Right cardiac atrium (tissue), 5 donors: ENCODE data around the gene CACNA1E. TPM values are rescaled to one million over a fixed set of nuclear protein-coding genes. Genes with fewer than 3 reads are reported as not detected.

ENCODE experiments used
- ATAC-seq, 2 donors: fragments of 200-7000 bp; cut with Tn5 transposase; one replicate each; pipeline versions ENCODE4 v1.8.0 to v1.9.1; 2020; ENCODE audit warnings: moderate library complexity in 2 of 2, mild to moderate bottlenecking in 1 of 2
- DNase-seq, 3 donors: peaks; one replicate each; pipeline ENCODE4 v3.0.0-alpha.2; 2020
- H3K27ac ChIP-seq: one replicate; pipeline ENCODE4 v1.5.1; 2013; ENCODE audit warnings: mild to moderate bottlenecking, low read length, control low read depth, moderate library complexity
- H3K27me3 ChIP-seq: one replicate; pipeline ENCODE4 v1.6.1; 2013; ENCODE audit not compliant: control insufficient read depth, insufficient read depth
- H3K4me1 ChIP-seq: one replicate; pipeline ENCODE4 v1.6.1; 2013; ENCODE audit warnings: low read length; ENCODE audit not compliant: control insufficient read depth, insufficient read depth
- H3K4me3 ChIP-seq: one replicate; pipeline ENCODE4 v1.5.1; 2013; ENCODE audit warnings: low read length, control low read depth
- H3K9me3 ChIP-seq: one replicate; pipeline ENCODE4 v1.6.1; 2013; ENCODE audit warnings: low read length; ENCODE audit not compliant: control insufficient read depth
- WGBS: extraction: QIAGEN DNeasy Blood & Tissue Kit; methylation state at CpG from one replicate; pipeline ENCODE4 v1.1.7; 2013; 5-methylcytosine and 5-hydroxymethylcytosine counted together
- intact Hi-C, 4 donors: fragments of 100-400 bp; cut with DNase I; formaldehyde crosslinking; loops; one replicate each; pipeline versions ENCODE4 v1.11.0 to v1.14.0; 2022 to 2023
- polyA plus RNA-seq: library from polyadenylated mRNA; stranded (reverse); fragments of 200-250 nt; gene quantifications from one replicate; pipeline ENCODE4 v1.2.3, GENCODE V29; 2013
- total RNA-seq, 4 donors: library from RNA; stranded (reverse); fragmentation: NEBNext Ultra II Directional; extraction: Animal tissue kit (Norgen Biotek cat#: 25700); gene quantifications; one replicate each; pipeline ENCODE4 v1.2.1, GENCODE V29; 2021
- donor health status: healthy with polysubstance abuse.
- donor health status: DM: no; HTN: yes; CAD: no.
- donor health status: DM: no; HTN: no; CAD: no.
- donor health status: DM: no; HTN: yes; CAD: no; lungs with severe emphysema.
- donor health status: DM: yes; HTN: yes; CAD: no.

CACNA1E gene
- total and polyA plus RNA-seq, 5 donors: 0.45 to 3.2 (median 1.8) TPM

DNA sequence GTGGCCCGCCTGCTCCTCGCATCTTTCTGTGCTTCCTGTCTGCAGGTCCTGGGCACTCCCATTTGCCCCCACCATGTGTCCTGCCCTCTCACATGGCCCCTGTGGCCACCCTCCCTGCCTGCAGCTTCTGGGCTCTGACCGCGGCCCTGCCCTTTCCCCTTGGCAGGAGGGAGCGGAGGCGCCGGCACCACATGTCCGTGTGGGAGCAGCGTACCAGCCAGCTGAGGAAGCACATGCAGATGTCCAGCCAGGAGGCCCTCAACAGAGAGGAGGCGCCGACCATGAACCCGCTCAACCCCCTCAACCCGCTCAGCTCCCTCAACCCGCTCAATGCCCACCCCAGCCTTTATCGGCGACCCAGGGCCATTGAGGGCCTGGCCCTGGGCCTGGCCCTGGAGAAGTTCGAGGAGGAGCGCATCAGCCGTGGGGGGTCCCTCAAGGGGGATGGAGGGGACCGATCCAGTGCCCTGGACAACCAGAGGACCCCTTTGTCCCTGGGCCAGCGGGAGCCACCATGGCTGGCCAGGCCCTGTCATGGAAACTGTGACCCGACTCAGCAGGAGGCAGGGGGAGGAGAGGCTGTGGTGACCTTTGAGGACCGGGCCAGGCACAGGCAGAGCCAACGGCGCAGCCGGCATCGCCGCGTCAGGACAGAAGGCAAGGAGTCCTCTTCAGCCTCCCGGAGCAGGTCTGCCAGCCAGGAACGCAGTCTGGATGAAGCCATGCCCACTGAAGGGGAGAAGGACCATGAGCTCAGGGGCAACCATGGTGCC is 249.1 kb downstream of the CACNA1E start:
- no peaks in the 10 kb centered on the region for H3K27me3 ChIP-seq
- H3K9me3 ChIP-seq: no peaks in the 10 kb centered on the region
- ATAC-seq (no peak), DNase-seq (no peak)
- no peak overlapping the region for H3K27ac ChIP-seq
- no peak overlapping the region for H3K4me3 ChIP-seq
- intact Hi-C loops: no loop called here
- 95% methylated on average over 31 of the region's 31 CpGs for WGBS
- H3K4me1 ChIP-seq: no peaks in the 10 kb centered on the region

DNA sequence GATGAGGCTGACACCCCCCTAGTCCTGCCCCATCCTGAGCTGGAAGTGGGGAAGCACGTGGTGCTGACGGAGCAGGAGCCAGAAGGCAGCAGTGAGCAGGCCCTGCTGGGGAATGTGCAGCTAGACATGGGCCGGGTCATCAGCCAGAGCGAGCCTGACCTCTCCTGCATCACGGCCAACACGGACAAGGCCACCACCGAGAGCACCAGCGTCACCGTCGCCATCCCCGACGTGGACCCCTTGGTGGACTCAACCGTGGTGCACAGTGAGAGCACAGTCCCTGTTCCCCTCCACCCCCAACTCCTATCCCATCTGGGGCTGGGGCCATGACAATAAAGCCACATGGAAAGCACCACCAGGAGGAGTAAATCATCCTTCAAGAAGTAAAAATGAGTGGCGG is 250.2 kb downstream of the CACNA1E start:
- Histone ChIP-seq H3K27ac (no peak overlapping the region), H3K4me1 (no peaks in the 10 kb centered on the region), H3K4me3 (no peak overlapping the region), H3K27me3 (no peaks in the 10 kb centered on the region), H3K9me3 (no peaks in the 10 kb centered on the region)
- intact Hi-C loops: no loop called here
- no peak for DNase-seq
- no peak for ATAC-seq
- WGBS: 88% methylated on average over 14 of the region's 14 CpGs

DNA sequence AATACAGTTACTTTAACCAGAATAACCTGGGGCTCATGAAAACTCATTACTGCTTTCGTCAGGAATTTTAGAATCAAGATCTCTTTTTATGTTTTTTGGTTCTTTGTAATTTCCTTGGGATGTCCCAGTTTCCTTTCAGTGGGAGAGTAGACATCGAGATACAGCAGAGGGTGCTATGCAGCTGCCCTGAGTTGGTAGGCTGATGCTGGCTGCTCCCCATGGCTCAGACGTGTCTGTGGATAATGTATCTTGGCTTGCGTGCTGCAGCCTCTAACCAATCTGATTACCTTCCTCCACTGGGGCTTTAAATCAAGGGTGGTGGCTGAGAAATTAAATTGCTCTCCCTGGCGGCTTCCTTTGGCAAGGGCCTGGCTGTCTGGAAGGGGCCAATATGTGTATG is 253.7 kb downstream of the CACNA1E start:
- Histone ChIP-seq H3K27ac (no peak overlapping the region), H3K4me1 (no peaks in the 10 kb centered on the region), H3K4me3 (no peak overlapping the region), H3K9me3 (no peaks in the 10 kb centered on the region), H3K27me3 (no peaks in the 10 kb centered on the region)
- ATAC-seq (peak in 1 of 2 donors; percentile 75), DNase-seq (no peak)
- intact Hi-C loops: no loop called here
- WGBS: 55% methylated on average over 5 of the region's 5 CpGs

DNA sequence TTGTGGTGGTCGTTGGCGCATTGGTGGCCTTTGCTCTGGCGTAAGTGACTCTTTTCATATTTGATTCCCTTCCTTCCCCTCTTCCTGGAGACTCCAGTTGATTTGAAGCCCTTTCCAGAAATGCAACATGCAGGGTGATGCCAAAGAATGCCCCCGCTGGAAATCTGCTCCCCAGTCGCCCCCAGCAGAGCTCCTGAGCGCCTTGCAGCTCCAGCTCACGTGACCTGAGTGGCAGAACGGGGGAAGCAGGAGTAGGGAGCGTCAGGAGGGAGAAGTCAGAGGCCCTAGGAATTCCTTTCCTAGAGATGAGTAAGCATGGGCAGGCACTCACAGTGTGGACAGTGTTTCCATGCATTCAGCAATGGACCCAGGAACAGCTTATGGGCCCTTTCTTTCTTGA is 255.9 kb downstream of the CACNA1E start:
- ATAC-seq (no peak), DNase-seq (no peak)
- 72% methylated on average over 9 of the region's 9 CpGs for WGBS
- Histone ChIP-seq H3K27me3 (no peaks in the 10 kb centered on the region), H3K9me3 (no peaks in the 10 kb centered on the region), H3K27ac (no peak overlapping the region), H3K4me1 (no peaks in the 10 kb centered on the region), H3K4me3 (no peak overlapping the region)
- intact Hi-C loops: no loop called here

DNA sequence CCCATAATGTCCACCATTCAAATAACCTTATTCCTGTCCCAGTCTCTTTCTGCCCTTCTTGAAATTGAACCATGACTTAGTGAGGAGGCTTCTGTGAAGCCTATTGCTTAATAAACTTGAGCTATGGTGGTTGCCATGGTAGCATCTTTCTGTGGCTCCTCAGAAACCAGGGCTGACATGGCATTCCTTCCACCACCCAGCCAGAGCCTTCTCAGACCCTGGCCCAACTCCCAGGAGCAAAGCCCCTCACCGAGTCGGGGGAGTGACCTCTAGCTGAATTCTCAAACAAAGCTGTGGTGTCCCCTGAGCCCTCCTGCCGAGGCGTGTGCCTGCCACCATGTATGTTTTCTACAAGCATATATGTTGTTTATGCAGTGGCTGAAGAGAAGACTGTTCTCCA is 259.1 kb downstream of the CACNA1E start:
- intact Hi-C loops: no loop called here
- WGBS: 44% methylated on average over 4 of the region's 4 CpGs

DNA sequence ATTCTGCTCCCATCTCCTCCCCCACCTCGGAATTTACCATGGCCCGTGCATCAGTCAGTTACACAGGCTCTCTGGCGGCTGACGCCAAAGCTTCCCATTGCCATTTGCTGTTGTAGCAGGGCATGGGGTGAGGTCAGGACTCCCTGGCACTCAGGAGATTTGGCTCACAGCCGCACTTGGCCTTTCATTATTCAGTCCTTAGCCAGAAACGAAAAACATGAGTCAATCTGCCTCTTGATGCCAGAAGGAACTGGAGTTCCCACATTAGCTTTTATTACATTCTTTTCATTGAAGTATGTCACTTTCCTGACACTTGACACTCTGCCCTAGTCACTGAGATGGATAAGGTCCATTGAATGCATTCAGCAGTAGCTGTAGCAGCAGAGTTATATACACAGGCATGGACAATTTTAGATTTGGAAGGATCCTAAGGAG is 260.6 kb downstream of the CACNA1E start:
- Histone ChIP-seq H3K4me1 (no peaks in the 10 kb centered on the region), H3K27me3 (no peaks in the 10 kb centered on the region), H3K27ac (no peak overlapping the region), H3K9me3 (no peaks in the 10 kb centered on the region), H3K4me3 (no peak overlapping the region)
- 71% methylated on average over 6 of the region's 6 CpGs for WGBS
- intact Hi-C loops: no loop called here
- ATAC-seq: peak; percentile 30 to 32
- peak in 1 of 3 donors; percentile 29 for DNase-seq

More for the DNA sequence above, 259.1 kb downstream of the CACNA1E start:
- no peak for ATAC-seq
- H3K9me3 ChIP-seq: no peaks in the 10 kb centered on the region
- no peak overlapping the region for H3K4me3 ChIP-seq
- H3K27ac ChIP-seq: no peak overlapping the region
- no peaks in the 10 kb centered on the region for H3K27me3 ChIP-seq
- no peak for DNase-seq
- no peaks in the 10 kb centered on the region for H3K4me1 ChIP-seq

DNA sequence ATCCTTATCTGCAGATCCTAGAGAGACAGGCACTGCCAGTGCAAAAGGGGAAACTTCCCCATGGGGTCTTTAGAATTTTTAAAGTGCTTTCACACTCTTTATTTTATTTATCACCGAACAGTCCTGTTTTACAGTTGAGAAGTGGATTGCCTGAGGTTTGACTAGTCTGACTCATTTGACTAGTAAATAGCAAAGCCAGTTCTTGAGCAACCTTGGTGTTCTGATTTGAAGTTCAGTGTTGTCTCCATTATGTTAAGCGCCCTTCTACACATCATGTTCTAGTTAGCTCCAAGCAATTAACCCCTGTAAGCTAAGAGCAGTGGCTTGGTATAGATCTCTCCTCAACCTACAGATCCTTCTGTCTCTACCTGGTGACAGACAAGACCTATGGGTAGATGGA is 262.9 kb downstream of the CACNA1E start:
- DNase-seq: no peak
- intact Hi-C loops: no loop called here
- 79% methylated on average over 2 of the region's 2 CpGs for WGBS

DNA sequence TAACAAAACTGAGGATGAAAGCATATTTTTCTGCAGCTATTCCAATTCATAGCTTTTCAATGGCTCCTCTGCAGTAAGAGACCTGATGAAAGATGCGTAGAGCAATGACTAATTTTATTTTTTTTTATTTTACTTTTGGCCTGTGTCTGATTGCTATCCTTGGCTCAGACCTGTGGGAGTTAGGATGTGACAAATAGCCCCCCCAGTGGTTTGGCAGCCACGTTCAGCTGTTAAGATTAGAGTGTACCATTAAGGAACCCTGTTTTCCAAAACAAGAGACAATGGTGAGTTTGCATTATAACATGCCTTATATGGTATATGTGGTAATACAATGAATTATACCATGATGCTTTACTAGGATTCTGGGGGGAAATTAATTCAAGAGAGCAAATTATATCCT is 264.7 kb downstream of the CACNA1E start:
- Histone ChIP-seq H3K27me3 (no peaks in the 10 kb centered on the region), H3K9me3 (no peaks in the 10 kb centered on the region), H3K4me1 (no peaks in the 10 kb centered on the region), H3K27ac (no peak overlapping the region), H3K4me3 (no peak overlapping the region)
- intact Hi-C loops: no loop called here
- ATAC-seq (peak in 1 of 2 donors; percentile 65), DNase-seq (no peak)
- WGBS: 49% methylated on average over 2 of the region's 2 CpGs

More for the DNA sequence above, 262.9 kb downstream of the CACNA1E start:
- no peak overlapping the region for H3K4me3 ChIP-seq
- no peaks in the 10 kb centered on the region for H3K9me3 ChIP-seq
- no peak for ATAC-seq
- no peak overlapping the region for H3K27ac ChIP-seq
- no peaks in the 10 kb centered on the region for H3K4me1 ChIP-seq
- H3K27me3 ChIP-seq: no peaks in the 10 kb centered on the region

DNA sequence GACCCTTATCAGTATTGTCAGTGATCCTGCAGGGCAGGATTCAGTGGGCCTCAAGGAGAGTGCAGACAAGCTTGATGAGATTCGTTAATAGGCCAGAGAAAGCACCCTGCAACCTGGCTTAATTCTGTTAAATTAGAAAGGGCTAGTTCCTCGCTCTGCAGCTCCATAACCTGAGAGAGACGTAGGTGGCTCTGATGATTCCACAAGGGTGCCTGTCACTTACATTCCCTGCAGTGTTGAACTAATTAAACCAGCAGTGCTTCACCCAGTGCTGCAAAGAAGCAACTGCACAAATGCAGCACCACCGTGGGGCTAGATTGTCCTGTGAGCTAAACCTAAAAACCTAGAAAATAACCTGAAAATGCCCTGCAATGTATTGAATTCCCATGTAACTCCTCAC is 270.8 kb downstream of the CACNA1E start:
- WGBS: 73% methylated on average over 4 of the region's 4 CpGs

DNA sequence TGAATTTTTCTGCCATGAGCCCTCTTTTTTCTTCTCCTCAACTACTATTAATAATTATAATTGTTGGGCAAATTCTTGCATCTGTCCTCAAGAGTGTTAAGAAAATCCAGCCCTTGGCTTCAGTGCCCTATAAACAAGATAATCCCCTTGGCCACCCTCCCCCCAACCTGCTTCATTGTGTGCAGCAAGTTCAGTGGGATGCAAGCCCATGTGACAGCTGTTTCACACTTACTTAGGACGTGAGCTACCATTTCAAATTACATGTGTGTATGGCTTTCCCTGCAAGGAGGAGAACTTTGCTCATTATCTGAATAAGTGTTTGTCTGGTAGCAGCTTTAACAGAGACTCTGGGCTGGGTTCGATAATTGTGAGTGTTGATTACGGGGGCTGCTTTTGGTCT is 276.2 kb downstream of the CACNA1E start:
- intact Hi-C loops: no loop called here
- WGBS: 33% methylated on average over 3 of the region's 3 CpGs
- no peaks in the 10 kb centered on the region for H3K4me1 ChIP-seq
- no peaks in the 10 kb centered on the region for H3K9me3 ChIP-seq
- DNase-seq: no peak
- ATAC-seq: no peak
- H3K27ac ChIP-seq: no peak overlapping the region
- no peaks in the 10 kb centered on the region for H3K27me3 ChIP-seq
- H3K4me3 ChIP-seq: no peak overlapping the region

More for the DNA sequence above, 270.8 kb downstream of the CACNA1E start:
- Histone ChIP-seq H3K4me1 (no peaks in the 10 kb centered on the region), H3K27ac (no peak overlapping the region), H3K4me3 (no peak overlapping the region), H3K9me3 (no peaks in the 10 kb centered on the region), H3K27me3 (no peaks in the 10 kb centered on the region)
- intact Hi-C loops: no loop called here
- no peak for DNase-seq
- no peak for ATAC-seq

DNA sequence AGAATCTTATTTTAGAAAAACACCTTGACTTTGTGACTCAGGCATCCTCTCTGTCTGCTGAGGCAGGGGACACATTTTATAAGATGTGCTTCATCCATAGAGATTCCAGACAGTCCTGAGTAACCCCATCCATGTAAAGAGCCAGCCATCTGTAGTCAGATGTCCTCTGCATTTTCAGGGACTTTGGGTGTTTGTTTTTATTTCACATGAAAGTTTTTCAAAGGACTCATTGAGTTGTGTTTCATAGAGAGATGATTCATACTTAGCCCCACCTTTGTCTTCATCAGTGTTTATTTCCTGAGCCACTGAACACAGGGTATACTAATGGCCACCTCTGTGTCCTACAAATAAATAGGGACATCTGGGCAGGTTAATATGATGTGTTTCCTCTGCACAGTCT is 280.4 kb downstream of the CACNA1E start:
- H3K4me3 ChIP-seq: no peak overlapping the region
- intact Hi-C loops: no loop called here
- H3K27me3 ChIP-seq: no peaks in the 10 kb centered on the region
- ATAC-seq (no peak), DNase-seq (no peak)
- H3K4me1 ChIP-seq: no peaks in the 10 kb centered on the region
- no peak overlapping the region for H3K27ac ChIP-seq
- H3K9me3 ChIP-seq: no peaks in the 10 kb centered on the region
